Inflammatory macrophage treated with lipopolysaccharide for 1 hour (primary cell): ENCODE measurements around the gene PYY.
"Not testable (repeated sequence)": the region's sequence is repeated elsewhere in the genome, so short reads cannot be mapped to it uniquely, and the experiment has no call there.

Source experiments
- DNase-seq, 2 donors: peaks; one replicate each; pipeline ENCODE4 v3.0.0-alpha.2; 2020 to 2022

PYY gene

GRCh38 chr17:43978078-43978477, 24.3 kb upstream of the PYY start:
- no peak for DNase-seq

DNA sequence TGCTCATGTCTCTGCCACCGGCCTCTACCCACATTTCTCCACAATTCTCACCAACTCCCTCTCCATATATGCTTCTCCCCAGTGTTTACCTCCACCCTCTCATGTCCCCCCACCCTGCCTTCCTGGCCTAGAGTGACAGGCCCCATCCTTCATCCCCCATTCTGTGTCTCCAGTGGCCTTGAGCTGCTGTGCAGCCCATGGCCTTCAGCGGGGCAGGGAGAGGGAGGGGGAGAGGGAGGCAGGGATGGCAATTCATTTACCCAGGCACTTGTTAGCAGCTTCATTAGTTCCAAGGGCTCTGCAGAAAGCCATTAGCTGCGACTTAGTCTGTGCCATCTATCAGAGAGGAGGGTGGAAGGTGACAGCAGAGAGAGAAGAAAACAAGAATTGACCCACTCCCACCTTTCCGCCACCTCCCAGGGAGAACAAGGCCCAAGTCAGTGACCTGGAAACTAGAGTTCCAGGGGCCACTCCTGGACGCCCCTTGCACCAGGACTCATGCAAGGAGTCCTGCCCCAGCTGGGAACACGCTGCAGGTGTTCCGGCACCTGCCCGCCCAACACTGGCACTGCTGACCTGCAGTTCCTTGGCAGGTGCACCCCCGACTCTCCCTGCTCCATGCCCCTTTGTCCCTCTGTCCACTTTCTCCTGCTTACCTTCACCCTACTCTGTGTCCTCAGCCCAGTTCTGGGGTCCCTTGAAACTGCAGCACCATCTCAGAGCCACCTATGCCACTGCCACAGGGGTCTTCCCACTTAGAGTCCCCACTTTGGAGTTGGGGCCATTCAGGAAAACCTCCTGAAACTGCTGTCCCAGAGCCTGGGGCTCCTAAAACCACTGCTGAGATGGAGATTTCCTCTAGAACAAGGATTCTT, 23.5 kb upstream of the PYY start:
- DNase-seq = no peak

DNA sequence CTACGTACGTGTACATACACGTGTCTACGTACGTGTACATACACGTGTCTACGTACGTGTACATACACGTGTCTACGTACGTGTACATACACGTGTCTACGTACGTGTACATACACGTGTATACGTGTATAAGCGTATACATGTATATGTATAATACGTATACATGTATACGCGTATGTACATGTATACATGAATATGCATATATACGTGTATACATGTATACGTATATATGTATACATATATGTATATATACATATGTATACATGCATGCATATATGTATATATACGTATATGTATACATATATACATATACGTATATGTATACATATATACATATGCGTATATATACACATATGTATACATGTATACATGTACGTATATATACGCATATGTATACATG, 22.2 kb upstream of the PYY start:
- no peak for DNase-seq

DNA sequence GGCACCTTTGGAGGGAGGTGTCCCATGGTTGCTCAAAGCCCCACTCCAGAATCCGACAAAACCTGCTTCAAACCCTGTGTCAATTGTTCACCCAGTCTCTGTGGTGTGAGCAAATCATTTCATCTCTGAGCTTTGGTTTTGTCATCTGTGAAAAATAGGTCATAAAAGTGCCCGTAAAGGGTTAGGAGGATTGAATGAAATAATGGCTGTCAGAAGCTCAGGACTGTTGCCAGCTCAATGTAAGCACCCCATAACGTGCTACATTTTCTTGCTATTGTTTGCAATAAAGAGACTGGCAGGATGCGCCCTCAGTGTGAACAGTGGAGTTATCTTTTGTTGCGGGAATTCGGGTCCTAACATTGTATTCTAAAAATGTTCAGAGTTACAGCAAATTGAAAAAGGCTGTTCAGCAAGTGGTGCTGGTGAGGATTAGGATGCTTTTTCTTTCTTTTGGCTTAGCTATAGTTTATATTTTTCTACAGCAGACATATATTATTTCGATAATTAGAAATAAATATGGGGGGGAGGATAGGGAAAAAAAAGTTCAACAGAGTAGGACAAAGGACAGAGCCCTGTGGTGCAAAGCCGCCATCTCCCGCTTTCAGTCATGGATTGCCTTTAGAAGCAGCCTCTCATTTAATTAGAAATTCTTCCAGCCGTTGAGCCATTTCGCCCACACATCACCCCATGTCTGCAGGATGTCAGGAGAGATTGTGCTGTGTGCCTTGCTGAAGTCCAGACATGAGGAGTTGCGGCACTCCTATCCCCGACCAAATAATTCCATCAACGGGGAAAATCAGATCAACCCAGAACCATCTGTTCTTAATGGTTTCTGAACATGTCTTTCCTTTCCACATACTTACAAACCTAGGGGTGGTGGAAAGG, 20.9 kb upstream of the PYY start:
- DNase-seq = no peak

DNA sequence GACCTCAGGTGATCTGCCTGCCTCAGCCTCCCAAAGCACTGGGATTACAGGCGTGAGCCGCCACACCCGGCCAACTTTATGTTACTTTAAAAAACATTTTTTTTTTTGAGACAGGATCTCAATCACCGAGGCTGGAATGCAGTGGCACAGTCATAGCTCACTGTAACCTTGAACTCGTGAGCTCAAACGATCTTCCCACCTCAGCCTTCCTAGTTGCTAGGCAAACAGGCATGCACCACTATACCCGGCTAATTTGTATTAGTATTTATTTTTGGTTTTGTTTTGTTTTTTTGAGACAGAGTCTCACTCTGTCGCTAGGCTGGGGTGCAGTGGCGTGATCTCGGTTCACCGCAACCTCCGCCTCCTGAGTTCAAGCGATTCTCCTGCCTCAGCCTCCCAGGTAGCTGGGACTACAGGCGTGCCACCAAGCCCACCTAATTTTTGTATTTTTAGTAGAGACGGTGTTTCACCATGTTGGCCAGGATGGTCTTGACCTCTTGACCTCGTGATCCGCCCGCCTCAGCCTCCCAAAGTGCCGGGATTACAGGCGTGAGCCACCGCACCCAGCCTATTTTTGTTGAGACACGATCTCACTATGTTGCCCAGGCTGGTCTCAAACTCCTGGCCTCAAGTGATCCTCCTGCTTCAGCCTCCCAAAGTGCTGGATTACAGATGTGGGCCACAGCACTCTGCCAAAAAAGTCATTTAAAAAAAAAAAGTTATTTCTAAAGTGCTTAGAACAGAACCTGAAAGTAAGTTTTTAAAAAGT, 18.9 kb upstream of the PYY start:
- not testable (repeated sequence) for DNase-seq

DNA sequence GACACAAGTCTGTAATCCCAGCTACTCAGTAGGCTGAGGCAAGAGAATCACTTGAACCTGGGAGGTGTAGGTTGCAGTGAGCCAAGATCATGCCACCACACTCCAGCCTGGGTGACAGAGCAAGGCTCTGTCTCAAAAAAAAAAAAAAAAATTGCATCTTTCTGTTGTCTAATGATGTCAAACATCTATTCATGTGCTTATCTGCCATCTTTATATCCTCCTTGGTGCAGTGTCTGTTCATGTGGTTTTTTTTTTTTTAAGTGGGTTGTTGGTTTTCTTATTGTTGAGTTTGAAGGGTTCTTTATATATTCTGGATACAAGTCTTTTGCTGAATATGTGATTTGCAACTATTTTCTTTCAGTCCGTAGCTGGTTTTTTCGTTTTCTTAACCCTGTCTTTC, 17.7 kb upstream of the PYY start:
- not testable (repeated sequence) for DNase-seq

- no peak for DNase-seq
Measured at GRCh38 chr17:43970366-43970765, 16.6 kb upstream of the PYY start.

GRCh38 chr17:43967251-43967875, 13.6 kb upstream of the PYY start:
- DNase-seq = no peak

DNA sequence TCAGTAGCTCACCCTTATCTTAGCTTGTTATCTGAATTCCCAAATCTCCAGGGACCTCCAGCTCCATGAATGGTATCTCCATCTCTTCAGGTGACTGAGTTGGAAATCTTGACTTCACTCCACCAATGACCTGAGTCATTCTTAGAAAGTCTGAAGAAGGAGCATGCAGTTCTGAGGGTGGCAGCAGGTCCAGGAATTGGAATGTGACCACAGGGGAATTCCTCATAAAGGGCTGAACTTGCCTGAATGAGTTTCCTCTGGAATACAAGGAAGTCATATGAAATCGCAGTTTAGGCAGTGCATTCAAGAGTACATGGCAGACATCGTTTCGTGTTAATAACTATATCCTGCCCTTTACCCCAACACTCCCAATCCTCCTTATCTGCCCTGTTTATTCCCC, 12.5 kb upstream of the PYY start:
- DNase-seq = no peak

GRCh38 chr17:43962479-43962878, 8.7 kb upstream of the PYY start:
- DNase-seq = no peak

- no peak for DNase-seq
Measured at GRCh38 chr17:43961954-43962353, 8.2 kb upstream of the PYY start.

DNA sequence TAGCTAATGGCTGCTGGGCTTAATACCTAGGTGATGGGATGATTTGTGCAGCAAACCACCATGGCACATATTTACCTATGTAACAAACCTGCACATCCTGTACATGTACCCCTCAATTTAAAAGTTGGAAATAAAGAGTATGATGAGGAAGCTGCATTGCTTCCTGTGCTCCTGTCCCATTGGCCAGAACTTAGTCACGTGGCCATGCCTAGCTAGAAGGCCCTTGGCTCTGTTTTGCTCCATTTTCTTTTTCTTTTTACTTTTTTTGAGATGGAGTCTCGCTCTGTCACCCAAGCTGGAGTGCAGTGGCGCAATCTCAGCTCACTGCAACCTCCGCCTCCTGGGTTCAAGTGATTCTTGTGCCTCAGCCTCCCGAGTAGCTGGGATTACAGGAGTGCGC, 7.6 kb upstream of the PYY start:
- not testable (repeated sequence) for DNase-seq

GRCh38 chr17:43958748-43959352, 5.1 kb upstream of the PYY start:
- no peak for DNase-seq

GRCh38 chr17:43956222-43956621, 2.5 kb upstream of the PYY start:
- no peak for DNase-seq

GRCh38 chr17:43952724-43953666, 745 bp downstream of the PYY start:
- DNase-seq = no peak

DNA sequence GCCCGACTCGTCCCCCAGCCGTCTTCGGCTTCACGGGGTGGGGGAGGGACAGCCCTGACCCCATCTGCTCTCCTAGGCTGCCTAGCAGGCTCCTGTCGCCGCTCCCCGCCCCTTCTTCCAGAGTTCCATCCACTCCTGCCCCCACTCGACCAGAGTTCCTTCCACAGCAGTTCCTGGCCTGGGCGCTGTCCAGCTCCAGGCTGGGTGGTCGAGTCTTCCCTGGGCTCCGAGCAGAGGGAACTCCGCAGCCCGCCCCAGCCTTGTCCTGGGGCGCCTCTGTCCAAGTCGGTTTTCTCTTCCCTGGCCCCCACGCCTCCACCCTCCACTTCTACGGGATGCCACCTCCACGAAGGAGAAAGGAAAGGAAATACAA, 1.4 kb downstream of the PYY start:
- no peak for DNase-seq

GRCh38 chr17:43951750-43952149, 2.0 kb downstream of the PYY start:
- DNase-seq = no peak

DNA sequence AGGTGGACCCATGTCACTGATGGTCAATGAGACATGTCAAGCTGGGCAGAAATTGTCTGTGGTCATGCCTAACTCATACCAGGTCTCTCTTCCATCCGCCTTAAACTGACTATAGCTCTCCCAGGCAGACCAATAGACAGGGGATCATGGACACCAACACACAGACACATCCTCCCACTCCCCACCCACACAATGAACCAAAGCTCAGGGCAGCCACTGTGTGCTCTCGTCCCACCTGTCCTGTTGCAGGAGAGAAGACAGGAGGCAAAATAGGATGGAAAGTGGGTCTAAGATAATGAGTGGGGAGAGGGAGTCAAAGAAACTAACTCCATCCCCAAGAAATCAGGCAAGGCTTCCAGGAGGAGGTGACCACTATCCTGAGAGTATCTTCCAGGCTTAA, 3.2 kb downstream of the PYY start:
- DNase-seq = no peak

DNA sequence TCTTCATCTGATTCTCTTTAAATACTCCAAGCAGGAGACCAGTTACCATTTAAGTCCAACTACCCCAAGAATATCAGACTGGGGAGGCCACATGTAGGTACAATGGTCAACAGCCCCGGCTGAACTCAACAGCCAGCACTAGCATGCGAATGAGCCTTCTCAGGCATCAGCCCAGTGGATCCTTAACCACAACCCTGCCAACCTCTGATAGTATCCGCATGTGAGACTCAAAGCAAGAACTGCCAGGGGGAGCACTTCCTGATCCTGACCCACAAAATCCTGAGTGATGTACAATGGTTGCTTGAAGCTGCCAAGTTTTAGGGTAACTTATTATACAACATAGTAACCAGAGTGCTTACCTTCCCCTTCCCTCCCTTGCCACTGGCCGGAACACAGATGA, 4.0 kb downstream of the PYY start:
- no peak for DNase-seq

DNA sequence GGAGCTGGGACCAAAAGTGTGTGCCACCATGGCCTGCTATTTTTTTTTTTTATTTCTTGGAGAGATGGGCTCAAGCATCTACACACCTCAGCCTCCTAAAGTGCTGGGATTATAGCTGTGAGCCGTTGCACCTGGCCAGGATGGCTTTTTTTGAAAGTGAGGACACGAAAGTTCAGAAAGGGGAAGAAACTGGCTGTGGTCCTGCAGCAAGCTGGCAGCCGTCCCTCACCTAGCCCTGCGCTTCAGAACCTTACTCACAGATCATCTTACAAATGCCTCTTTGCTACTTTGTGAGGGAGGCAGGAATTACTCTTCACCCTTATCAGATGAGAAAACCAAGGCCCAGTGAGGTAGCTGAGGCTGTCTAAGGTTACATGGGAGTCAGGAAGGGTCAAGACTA, 7.0 kb downstream of the PYY start:
- DNase-seq = no peak
